K562 (cell line): ENCODE results near the gene CBFA2T3. TPM values are rescaled to one million over a fixed set of nuclear protein-coding genes. Genes with fewer than 3 reads are reported as not detected.
A peak's percentile ranks its signal among the peaks of the same experiment; 100 is the strongest.

Experiments used
- ASH1L ChIP-seq: fragments of 450-650 bp; IDR thresholded peaks from 2 replicates; pipeline ENCODE4 v1.6.1; 2018; ENCODE audit warnings: borderline replicate concordance, mild to moderate bottlenecking, low read depth; ENCODE audit not compliant: partially characterized antibody
- ATF7 ChIP-seq: fragments of 450-650 bp; IDR thresholded peaks from 2 replicates; pipeline ENCODE4 v1.7.1; 2014; ENCODE audit warnings: mild to moderate bottlenecking, moderate library complexity
- BCL6 ChIP-seq: fragments of 250-450 bp; sonication (Bioruptor Pico); IDR thresholded peaks from 2 replicates; pipeline ENCODE4 v1.4.0; 2020
- C11orf30 ChIP-seq: fragments of 450-650 bp; IDR thresholded peaks from 2 replicates; pipeline ENCODE4 v1.6.1; 2016; ENCODE audit warnings: low read depth, mild to moderate bottlenecking
- CAMTA2 ChIP-seq: fragments of 250-450 bp; sonication (Bioruptor Pico); conservative IDR thresholded peaks from 2 replicates; pipeline ENCODE4 v1.5.1; 2022
- CHD1 ChIP-seq: fragments of 200-600 bp; sonication (generic); IDR thresholded peaks from one replicate; pipeline ENCODE4 v1.6.1; 2012; ENCODE audit warnings: mild to moderate bottlenecking, moderate library complexity, low read length, inconsistent platforms
- KDM5B ChIP-seq: fragments of 200-600 bp; sonication (generic); IDR thresholded peaks from 2 replicates; pipeline ENCODE4 v1.6.1; 2012; ENCODE audit warnings: low read depth, mild to moderate bottlenecking, moderate library complexity, low read length, control low read depth, inconsistent platforms; ENCODE audit not compliant: insufficient replicate concordance
- MTA2 ChIP-seq: fragments of 450-650 bp; IDR thresholded peaks from 2 replicates; pipeline ENCODE4 v1.6.1; 2016; ENCODE audit warnings: low read depth
- RHOXF2B ChIP-seq: fragments of 250-450 bp; sonication (Bioruptor Pico); conservative IDR thresholded peaks from 2 replicates; pipeline ENCODE4 v1.5.1; 2021
- RUNX1 ChIP-seq: sonication (generic); IDR thresholded peaks from 2 replicates; pipeline ENCODE4 v1.6.1; 2016; ENCODE audit warnings: antibody characterized with exemption, low read depth
- ZNF175 ChIP-seq: fragments of 200-800 bp; sonication (Bioruptor generic); IDR thresholded peaks from 2 replicates; pipeline ENCODE4 v1.6.1; 2016; ENCODE audit warnings: low read depth, mild to moderate bottlenecking, missing genetic modification characterization, missing compliant biosample characterization
- ZNF197 ChIP-seq: fragments of 200-800 bp; sonication (Bioruptor generic); IDR thresholded peaks from 2 replicates; pipeline ENCODE4 v1.6.1; 2016; ENCODE audit warnings: low read depth, missing genetic modification characterization, missing compliant biosample characterization
- ZNF282 ChIP-seq: sonication (generic); formaldehyde crosslinking; IDR thresholded peaks from 2 replicates; pipeline ENCODE4 v1.8.1; 2023; ENCODE audit warnings: missing genetic modification reagents
- ZNF644 ChIP-seq: fragments of 200-800 bp; sonication (Bioruptor generic); IDR thresholded peaks from 2 replicates; pipeline ENCODE4 v1.6.1; 2016; ENCODE audit warnings: low read depth, missing genetic modification characterization, missing compliant biosample characterization
- ZNF76 ChIP-seq: fragments of 250-450 bp; sonication (Bioruptor Pico); IDR thresholded peaks from 2 replicates; pipeline ENCODE4 v1.4.0; 2020; ENCODE audit warnings: mild to moderate bottlenecking, moderate library complexity, borderline replicate concordance
- polyA plus RNA-seq, 8 experiments: library from polyadenylated mRNA; depleted of rRNA in 4 of 8; stranded (reverse) in 5 of 8; unstranded in 3 of 8; fragments of >200 nt; fragmentation: Nextera tagmentation in 2 of 8; fragmentation: Illumina TruSeq in 1 of 8; extraction: Ambion mirVana in 2 of 8; extraction: Trizol in 1 of 8; gene quantifications; 2 replicates each; pipeline versions ENCODE4 v1.2.1 to v1.2.3, GENCODE V29; 2011 to 2014; ENCODE audit warnings: inconsistent platforms in 1 of 8, missing spikeins in 1 of 8
- total RNA-seq, 7 experiments: library from RNA; depleted of rRNA in 6 of 7; stranded (reverse); fragments of >200 nt in 6 of 7; fragmentation: Illumina TruSeq in 2 of 7; extraction: Trizol in 2 of 7; gene quantifications; 2 replicates each; pipeline versions ENCODE4 v1.2.1 to v1.2.3, GENCODE V29; 2011 to 2021; ENCODE audit warnings: low replicate concordance in 1 of 7
- TF ChIP-seq, protein P1 (sequence below): sonication (generic); formaldehyde crosslinking; IDR thresholded peaks from 2 replicates; pipeline ENCODE4 v1.4.0; 2020; ENCODE audit warnings: mild to moderate bottlenecking, missing genetic modification reagents
- TF ChIP-seq, protein P2 (sequence below): fragments of 250-450 bp; sonication (Bioruptor Pico); IDR thresholded peaks from 2 replicates; pipeline ENCODE4 v1.4.0; 2020; ENCODE audit warnings: mild to moderate bottlenecking
- TF ChIP-seq, protein P3 (sequence below): sonication (generic); formaldehyde crosslinking; IDR thresholded peaks from 2 replicates; pipeline ENCODE4 v1.8.0; 2022; ENCODE audit warnings: mild to moderate bottlenecking, missing genetic modification reagents, borderline replicate concordance
- TF ChIP-seq, protein P4 (sequence below): IDR thresholded peaks from 2 replicates; pipeline ENCODE4 v1.6.1; 2014; ENCODE audit warnings: antibody characterized with exemption
- TF ChIP-seq, protein P5 (sequence below): fragments of 450-650 bp; IDR thresholded peaks from 2 replicates; pipeline ENCODE4 v1.6.1; 2017; ENCODE audit warnings: mild to moderate bottlenecking, moderate library complexity

Gene CBFA2T3
- total and polyA plus RNA-seq, 9 of the 15 experiments (the other 6 are each of a cell fraction or from before 2014, with no cell fraction given) = 2.3 to 145 (median 6.7) TPM

DNA sequence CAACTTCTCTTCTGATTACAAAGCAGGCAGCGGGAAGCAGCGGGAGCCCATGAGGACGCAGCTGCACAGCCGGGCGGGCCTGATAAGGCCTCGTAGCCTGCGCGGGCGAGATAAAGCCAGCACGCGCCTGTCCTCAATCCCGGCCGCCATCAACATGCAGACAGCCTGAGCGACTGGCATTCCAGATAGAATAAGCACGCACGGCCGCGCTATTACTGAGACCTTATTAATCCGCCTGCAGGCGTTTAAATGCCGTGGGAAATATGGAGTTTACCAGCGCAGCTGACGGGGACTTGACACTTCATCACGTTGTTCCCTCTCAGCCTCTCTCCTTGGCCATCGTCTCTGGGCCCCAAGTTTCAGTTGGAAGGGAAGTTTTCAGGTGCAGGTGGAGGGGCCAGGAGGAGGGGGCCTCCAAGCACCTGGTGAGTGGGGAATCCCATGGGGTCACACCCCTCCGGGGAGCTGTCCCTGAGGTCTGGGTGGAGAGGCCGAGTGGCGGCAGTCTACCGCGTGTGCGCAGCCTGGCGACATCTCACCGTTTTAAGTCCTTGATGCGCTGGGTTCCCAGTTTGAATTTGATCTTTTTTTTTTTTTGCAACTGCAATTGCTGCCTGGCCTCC lies 27.3 kb upstream of the CBFA2T3 start (continued):
- TF ChIP-seq, protein P1, sequence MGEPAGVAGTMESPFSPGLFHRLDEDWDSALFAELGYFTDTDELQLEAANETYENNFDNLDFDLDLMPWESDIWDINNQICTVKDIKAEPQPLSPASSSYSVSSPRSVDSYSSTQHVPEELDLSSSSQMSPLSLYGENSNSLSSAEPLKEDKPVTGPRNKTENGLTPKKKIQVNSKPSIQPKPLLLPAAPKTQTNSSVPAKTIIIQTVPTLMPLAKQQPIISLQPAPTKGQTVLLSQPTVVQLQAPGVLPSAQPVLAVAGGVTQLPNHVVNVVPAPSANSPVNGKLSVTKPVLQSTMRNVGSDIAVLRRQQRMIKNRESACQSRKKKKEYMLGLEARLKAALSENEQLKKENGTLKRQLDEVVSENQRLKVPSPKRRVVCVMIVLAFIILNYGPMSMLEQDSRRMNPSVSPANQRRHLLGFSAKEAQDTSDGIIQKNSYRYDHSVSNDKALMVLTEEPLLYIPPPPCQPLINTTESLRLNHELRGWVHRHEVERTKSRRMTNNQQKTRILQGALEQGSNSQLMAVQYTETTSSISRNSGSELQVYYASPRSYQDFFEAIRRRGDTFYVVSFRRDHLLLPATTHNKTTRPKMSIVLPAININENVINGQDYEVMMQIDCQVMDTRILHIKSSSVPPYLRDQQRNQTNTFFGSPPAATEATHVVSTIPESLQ (CRISPR knock-in tag) = 0 out of 2 replicates have a peak, but pooled peaks have one; percentile 69
- no peak for TF ChIP-seq C11orf30
- no peak for TF ChIP-seq RHOXF2B (CRISPR knock-in tag)
- TF ChIP-seq ZNF175 (CRISPR knock-in tag) = peak; percentile 99
- TF ChIP-seq ATF7 = peak; percentile 85
- TF ChIP-seq, protein P2, sequence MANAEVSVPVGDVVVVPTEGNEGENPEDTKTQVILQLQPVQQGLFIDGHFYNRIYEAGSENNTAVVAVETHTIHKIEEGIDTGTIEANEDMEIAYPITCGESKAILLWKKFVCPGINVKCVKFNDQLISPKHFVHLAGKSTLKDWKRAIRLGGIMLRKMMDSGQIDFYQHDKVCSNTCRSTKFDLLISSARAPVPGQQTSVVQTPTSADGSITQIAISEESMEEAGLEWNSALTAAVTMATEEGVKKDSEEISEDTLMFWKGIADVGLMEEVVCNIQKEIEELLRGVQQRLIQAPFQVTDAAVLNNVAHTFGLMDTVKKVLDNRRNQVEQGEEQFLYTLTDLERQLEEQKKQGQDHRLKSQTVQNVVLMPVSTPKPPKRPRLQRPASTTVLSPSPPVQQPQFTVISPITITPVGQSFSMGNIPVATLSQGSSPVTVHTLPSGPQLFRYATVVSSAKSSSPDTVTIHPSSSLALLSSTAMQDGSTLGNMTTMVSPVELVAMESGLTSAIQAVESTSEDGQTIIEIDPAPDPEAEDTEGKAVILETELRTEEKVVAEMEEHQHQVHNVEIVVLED (CRISPR knock-in tag) = peak; percentile 75
- TF ChIP-seq, protein P3, sequence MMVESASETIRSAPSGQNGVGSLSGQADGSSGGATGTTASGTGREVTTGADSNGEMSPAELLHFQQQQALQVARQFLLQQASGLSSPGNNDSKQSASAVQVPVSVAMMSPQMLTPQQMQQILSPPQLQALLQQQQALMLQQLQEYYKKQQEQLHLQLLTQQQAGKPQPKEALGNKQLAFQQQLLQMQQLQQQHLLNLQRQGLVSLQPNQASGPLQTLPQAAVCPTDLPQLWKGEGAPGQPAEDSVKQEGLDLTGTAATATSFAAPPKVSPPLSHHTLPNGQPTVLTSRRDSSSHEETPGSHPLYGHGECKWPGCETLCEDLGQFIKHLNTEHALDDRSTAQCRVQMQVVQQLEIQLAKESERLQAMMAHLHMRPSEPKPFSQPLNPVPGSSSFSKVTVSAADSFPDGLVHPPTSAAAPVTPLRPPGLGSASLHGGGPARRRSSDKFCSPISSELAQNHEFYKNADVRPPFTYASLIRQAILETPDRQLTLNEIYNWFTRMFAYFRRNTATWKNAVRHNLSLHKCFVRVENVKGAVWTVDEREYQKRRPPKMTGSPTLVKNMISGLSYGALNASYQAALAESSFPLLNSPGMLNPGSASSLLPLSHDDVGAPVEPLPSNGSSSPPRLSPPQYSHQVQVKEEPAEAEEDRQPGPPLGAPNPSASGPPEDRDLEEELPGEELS (CRISPR knock-in tag) = 0 out of 2 replicates have a peak, but pooled peaks have one; percentile 68
- no peak for TF ChIP-seq ASH1L
- TF ChIP-seq ZNF282 (CRISPR knock-in tag) = no peak
- TF ChIP-seq KDM5B = no peak
- peak; percentile 99 for TF ChIP-seq ZNF197 (CRISPR knock-in tag)
- TF ChIP-seq RUNX1 = peak; percentile 96
- peak; percentile 99 for TF ChIP-seq MTA2
- no peak for TF ChIP-seq CHD1
- TF ChIP-seq, protein P4, sequence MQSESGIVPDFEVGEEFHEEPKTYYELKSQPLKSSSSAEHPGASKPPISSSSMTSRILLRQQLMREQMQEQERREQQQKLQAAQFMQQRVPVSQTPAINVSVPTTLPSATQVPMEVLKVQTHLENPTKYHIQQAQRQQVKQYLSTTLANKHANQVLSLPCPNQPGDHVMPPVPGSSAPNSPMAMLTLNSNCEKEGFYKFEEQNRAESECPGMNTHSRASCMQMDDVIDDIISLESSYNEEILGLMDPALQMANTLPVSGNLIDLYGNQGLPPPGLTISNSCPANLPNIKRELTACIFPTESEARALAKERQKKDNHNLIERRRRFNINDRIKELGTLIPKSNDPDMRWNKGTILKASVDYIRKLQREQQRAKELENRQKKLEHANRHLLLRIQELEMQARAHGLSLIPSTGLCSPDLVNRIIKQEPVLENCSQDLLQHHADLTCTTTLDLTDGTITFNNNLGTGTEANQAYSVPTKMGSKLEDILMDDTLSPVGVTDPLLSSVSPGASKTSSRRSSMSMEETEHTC = peak; percentile 99
- TF ChIP-seq ZNF644 (tag) = peak; percentile 100
- TF ChIP-seq BCL6 (CRISPR knock-in tag) = peak; percentile 80
- TF ChIP-seq, protein P5, sequence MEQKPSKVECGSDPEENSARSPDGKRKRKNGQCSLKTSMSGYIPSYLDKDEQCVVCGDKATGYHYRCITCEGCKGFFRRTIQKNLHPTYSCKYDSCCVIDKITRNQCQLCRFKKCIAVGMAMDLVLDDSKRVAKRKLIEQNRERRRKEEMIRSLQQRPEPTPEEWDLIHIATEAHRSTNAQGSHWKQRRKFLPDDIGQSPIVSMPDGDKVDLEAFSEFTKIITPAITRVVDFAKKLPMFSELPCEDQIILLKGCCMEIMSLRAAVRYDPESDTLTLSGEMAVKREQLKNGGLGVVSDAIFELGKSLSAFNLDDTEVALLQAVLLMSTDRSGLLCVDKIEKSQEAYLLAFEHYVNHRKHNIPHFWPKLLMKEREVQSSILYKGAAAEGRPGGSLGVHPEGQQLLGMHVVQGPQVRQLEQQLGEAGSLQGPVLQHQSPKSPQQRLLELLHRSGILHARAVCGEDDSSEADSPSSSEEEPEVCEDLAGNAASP = peak; percentile 49; the same call in 1 of the 2 replicates
- TF ChIP-seq CAMTA2 (CRISPR knock-in tag) = no peak
- TF ChIP-seq ZNF76 (CRISPR knock-in tag) = peak; percentile 96
